GM12873 (cell line): ENCODE data around the gene HYCC2.

ENCODE experiments used
- TF ChIP-seq, protein P1 (sequence below): IDR thresholded peaks from 2 replicates; pipeline ENCODE4 v1.5.1; 2012; ENCODE audit warnings: low read depth, mild to moderate bottlenecking, moderate library complexity, low read length, control low read depth; ENCODE audit not compliant: insufficient read depth; ENCODE audit errors: missing control alignments

HYCC2 gene

DNA sequence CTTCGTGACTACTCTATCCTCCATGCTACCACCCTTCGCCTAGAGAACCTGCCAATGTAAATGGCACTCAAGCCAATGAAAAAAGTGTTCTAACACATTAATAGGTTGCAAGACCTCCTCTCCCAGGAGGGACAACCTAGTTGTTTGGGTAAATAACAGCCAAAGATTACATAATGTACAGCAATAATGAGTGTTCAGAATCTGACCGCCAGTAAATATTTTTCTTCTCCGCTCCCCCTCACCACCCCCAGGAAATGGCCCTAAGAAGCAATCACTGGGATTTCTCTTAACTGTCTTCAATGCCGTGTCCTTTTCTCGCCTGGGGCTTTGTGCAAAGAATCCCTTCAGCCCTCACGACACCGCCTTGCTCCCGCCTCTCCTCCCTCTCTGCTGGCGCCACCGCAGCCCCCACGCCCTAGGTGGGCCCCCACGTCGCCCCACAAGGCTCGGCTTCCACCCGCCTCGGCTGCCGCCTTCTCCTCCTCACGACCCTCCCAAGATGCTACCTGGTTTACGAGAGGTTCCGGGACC is 458 bp downstream of the HYCC2 start:
- TF ChIP-seq, protein P1, sequence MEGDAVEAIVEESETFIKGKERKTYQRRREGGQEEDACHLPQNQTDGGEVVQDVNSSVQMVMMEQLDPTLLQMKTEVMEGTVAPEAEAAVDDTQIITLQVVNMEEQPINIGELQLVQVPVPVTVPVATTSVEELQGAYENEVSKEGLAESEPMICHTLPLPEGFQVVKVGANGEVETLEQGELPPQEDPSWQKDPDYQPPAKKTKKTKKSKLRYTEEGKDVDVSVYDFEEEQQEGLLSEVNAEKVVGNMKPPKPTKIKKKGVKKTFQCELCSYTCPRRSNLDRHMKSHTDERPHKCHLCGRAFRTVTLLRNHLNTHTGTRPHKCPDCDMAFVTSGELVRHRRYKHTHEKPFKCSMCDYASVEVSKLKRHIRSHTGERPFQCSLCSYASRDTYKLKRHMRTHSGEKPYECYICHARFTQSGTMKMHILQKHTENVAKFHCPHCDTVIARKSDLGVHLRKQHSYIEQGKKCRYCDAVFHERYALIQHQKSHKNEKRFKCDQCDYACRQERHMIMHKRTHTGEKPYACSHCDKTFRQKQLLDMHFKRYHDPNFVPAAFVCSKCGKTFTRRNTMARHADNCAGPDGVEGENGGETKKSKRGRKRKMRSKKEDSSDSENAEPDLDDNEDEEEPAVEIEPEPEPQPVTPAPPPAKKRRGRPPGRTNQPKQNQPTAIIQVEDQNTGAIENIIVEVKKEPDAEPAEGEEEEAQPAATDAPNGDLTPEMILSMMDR, result no peak

DNA sequence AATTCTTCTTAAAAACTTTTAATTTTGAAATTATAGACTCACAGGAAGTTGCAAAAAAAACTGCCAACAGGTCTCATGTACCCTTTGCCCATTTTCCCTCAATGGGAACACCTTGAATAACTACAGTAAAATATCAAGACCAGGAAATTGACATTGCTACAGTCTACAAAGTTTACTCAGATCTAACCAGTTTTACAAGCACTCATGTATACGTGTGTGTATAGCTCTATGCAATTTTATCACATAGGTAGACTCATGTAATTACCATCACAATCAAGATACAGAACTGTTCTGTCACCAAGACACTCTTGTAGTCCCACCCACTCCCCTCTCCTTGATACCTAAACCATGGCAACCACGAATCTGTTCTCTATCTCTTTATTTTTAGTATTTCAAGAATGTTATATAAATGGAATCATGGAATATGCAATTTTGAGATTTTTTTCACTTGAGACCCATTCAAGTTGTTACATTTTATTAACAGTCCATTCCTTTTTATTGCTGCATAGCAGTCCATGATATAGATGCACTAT is 6.6 kb downstream of the HYCC2 start:
- TF ChIP-seq, protein P1, result no peak

DNA sequence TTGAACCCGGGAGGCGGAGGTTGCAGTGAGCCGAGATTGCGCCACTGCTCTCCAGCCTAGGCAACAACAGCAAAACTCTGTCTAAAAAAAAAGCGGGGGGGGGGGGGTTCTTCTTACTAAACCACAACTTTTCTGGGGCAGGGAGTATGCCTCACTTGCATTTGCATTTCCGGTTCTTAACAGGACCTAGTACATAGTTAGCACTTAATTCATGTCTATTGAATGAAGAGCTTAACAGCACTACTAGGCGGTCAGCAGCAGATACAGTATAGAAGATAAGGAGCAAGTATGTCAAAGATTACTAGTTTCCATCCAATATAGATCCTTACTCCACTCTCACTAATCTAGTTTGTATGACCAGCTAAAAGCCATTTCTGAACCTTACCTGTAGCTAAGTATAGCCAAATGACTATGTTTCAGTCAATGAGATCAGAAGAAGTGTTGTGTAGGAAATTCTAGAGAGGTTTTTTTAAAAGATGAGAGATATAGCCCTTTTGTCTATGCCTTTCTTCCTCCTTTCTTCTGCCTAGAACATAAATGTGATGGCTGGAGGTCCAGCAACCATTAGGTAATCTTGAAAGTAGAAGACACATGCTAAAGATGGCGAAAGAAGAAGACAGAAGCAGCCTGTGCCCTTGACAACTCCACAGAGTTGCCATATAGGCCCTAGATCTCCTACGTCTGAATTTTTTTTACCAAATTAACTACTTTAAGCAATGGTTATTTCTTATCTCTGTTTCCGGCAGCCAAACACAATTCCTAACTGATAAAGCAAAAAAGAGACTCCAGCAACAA is 11.3 kb downstream of the HYCC2 start:
- TF ChIP-seq, protein P1, result no peak

DNA sequence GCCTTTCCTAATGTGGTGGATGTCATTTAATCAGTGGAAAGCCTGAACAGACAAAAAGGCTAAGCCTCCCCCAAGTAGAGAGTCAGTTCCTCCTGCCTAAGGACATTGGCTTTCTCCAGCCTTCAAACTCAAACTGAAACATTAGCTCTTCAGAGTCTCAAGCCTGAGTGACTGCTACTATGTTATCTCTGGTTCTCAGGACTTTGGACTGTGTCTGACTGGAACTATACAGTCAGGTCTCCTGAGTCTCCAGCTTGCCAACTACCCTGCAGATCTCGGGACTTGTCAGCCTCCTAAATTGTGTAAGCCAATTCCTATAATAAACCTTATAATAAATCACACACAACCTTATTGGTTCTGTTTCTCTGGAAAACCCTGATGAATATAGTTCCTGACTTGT is 12.6 kb downstream of the HYCC2 start:
- TF ChIP-seq, protein P1, result no peak

DNA sequence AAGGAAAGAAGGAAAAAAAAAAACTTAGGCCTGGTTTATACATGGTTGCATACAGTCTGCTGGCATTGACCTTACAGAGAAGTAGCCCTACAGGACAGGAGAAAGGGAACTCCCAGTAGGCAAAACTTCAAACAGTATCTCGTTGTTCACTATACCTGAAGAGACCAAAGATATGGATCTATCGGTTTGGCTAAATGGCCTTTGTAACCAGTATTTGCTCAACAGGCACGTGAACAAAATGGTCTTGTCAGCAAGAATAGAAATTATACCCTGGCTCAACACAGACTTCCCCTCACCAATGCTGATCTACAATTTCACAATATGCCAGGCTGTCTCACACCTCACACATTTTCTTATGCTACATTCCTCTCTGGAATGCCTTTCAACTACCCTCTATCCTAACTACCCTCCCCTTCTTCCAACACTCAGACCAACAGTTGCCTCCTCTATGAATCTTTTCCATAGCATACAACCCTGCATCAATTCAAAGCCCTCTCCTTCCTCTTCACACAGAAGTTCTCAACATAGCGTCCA is 13.7 kb downstream of the HYCC2 start:
- TF ChIP-seq, protein P1, result no peak

DNA sequence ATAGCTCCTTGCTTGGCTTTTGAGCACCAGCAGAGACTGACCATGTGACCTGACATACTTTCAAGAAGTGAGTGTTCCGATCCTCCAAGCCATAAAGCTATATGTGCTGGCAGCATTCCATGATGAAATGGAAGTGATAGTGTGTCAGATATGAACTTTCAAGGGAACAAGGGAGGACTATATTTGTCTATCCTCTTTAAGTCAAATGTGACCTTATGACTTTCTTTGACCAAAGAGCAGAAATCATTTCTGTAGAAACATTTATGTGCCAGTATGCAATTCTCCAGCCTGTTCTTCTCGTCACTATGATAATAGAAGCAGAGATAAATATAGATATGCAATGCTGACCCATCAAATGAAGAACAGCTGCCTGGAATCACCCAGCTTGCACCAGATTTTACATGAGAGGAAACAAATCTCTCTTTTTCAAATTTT is 14.4 kb downstream of the HYCC2 start:
- TF ChIP-seq, protein P1, result no peak

DNA sequence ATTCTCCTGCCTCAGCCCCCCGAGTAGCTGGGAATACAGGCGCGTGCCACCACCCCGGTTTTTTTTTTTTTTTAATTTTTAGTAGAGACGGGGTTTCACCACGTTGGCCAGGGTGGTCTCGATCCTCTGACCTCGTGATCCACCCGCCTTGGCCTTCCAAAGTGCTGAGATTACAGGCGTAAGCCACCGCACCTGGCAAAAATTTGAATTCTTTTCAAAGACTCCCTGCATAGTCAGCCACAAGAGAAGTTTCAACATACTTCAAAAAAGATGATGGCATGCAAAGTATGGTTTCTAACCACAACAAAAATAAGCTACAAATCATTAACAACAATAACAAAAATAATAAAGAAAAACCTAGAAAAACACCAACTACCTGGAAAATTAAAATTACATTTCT is 22.0 kb downstream of the HYCC2 start:
- TF ChIP-seq, protein P1, result no peak
